ENCODE results near the gene TRIOBP. TPM values are rescaled to one million over a fixed set of nuclear protein-coding genes. Genes with fewer than 3 reads are reported as not detected.
A peak's percentile ranks its signal among the peaks of the same experiment; 100 is the strongest.

The TRIOBP gene
- total and polyA plus RNA-seq, 7 donors = 51.7 to 140 (median 82.8) TPM

DNA sequence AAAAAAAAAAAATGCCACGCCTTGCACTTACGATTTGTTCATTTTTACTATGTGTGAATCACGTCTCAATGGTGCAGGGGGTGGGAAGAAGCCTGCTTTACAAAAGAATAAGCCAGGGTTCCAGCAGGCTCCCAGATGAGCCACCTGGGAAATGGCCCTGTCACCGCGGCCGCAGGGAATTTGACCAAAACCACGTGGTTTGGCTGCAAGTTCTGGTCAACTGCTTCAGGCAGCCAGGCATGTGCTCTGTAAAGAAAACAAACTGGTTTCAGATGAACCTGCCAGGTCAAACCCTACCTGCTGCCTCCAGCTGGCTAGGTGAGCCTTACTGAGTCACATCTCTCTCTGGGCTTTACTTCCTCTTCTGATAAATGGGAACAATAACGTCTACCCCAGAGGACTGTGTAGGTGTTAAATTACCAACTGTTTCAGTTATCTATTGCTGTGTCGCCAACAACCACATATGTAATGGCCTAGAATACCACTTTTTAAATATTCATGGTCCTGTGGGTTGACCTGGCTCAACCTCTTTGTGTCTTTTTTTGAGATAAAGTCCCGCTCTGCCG is 80.4 kb downstream of the TRIOBP start:
- Histone ChIP-seq H3K4me3 (no peak overlapping the region), H3K36me3 (peaks cover 9 to 23% (median 14%) of the 10 kb centered on the region in 4 donors), H3K27me3 (no peaks in the 10 kb centered on the region), H3K4me1 (peaks cover 0 to 13% (median 12%) of the 10 kb centered on the region in 4 donors), H3K9me3 (no peaks in the 10 kb centered on the region), H3K27ac (peak overlapping the region in 3 of 4 donors; percentile 31 to 56 (median 49))
- WGBS, 2 donors = 22 to 48% methylated on average over 11 of the region's 11 CpGs
- DNase-seq = peak; percentile 83
- TF ChIP-seq POLR2AphosphoS5 (IDR thresholded peaks at IDR 0.05) (peak in 2 of 4 donors; percentile 49 to 50), POLR2A (IDR thresholded peaks at IDR 0.05) (no peak), EP300 (IDR thresholded peaks at IDR 0.05) (no peak)
- TF ChIP-seq, protein P1, sequence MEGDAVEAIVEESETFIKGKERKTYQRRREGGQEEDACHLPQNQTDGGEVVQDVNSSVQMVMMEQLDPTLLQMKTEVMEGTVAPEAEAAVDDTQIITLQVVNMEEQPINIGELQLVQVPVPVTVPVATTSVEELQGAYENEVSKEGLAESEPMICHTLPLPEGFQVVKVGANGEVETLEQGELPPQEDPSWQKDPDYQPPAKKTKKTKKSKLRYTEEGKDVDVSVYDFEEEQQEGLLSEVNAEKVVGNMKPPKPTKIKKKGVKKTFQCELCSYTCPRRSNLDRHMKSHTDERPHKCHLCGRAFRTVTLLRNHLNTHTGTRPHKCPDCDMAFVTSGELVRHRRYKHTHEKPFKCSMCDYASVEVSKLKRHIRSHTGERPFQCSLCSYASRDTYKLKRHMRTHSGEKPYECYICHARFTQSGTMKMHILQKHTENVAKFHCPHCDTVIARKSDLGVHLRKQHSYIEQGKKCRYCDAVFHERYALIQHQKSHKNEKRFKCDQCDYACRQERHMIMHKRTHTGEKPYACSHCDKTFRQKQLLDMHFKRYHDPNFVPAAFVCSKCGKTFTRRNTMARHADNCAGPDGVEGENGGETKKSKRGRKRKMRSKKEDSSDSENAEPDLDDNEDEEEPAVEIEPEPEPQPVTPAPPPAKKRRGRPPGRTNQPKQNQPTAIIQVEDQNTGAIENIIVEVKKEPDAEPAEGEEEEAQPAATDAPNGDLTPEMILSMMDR (IDR thresholded peaks at IDR 0.05) = no peak
- intact Hi-C loops (cut with DNase I) = no loop called here

DNA sequence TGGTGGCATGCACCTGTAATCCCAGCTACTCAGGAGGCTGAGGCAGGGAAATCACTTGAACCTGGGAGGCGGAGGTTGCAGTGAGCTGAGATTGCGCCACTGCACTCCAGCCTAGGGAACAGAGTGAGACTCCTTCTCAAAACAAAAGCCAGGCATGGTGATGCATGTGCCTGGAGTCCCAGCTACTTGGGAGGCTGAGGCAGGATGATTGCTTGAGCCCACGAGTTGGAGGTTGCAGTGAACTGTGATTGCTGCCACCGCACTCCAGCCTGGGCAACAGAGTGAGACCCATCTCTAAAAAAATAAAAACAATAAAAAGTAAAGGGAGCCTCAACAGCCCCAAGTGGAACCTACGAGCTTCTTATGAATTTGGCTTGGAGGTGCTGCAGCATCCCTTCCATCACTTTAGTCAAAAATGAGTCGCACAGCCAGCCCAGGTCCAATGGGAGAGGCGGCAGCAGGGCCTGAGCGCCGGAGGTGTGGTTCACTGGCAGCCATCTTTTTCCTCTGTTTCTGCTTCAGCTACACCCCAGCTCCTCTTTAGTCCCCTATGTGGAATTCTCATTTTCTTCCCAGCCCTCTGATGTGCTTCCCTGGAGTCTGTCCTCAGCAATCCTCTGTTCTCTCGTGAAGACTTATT is 81.6 kb downstream of the TRIOBP start:
- intact Hi-C loops (cut with DNase I) = no loop called here
- peaks cover 0 to 13% (median 12%) of the 10 kb centered on the region in 4 donors for H3K4me1 ChIP-seq
- TF ChIP-seq POLR2AphosphoS5 (IDR thresholded peaks at IDR 0.05) = peak in 1 of 4 donors; percentile 27
- TF ChIP-seq, protein P1 (IDR thresholded peaks at IDR 0.05) = no peak
- H3K36me3 ChIP-seq = peaks cover under 1 to 10% (median 2%) of the 10 kb centered on the region in 4 donors
- 86 to 90% methylated on average over 10 of the region's 10 CpGs for WGBS, 2 donors
- DNase-seq = no peak
- H3K9me3 ChIP-seq = no peaks in the 10 kb centered on the region
- no peaks in the 10 kb centered on the region for H3K27me3 ChIP-seq
- no peak overlapping the region for H3K27ac ChIP-seq
- H3K4me3 ChIP-seq = no peak overlapping the region

DNA sequence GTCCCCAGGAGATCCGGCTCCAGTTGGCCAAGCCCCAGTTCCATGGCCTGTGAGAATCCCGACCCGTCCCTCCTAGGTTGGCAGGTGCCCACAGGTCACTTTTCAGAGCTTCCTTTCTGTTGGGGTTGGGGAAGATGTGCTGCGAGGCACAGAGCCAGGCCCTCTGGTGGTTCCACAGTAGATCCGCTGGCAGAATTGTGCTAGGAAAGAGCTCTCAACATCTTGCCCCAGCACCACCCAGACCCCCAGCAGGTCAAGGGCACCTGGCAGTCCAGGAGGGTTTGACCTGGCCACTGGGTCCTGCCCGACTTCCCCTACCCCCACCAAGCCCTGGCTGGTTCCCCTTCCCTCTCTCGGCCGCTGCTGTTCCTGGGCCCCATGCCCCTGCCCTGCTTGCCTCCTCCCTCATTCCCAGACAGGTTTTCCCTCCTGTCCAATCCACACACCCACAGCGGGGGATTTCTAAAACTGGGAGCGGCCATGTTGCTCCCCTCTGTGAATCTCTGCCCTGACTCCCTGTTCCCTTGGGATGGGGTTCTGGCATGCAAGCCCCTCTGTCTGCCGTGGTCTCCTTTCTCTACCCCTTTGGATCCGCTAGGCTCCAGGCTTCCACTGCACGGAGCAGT is 84.7 kb downstream of the TRIOBP start:
- TF ChIP-seq EP300 (IDR thresholded peaks at IDR 0.05) (no peak), POLR2AphosphoS5 (IDR thresholded peaks at IDR 0.05) (no peak), POLR2A (IDR thresholded peaks at IDR 0.05) (no peak)
- TF ChIP-seq, protein P1 (IDR thresholded peaks at IDR 0.05) = no peak

DNA sequence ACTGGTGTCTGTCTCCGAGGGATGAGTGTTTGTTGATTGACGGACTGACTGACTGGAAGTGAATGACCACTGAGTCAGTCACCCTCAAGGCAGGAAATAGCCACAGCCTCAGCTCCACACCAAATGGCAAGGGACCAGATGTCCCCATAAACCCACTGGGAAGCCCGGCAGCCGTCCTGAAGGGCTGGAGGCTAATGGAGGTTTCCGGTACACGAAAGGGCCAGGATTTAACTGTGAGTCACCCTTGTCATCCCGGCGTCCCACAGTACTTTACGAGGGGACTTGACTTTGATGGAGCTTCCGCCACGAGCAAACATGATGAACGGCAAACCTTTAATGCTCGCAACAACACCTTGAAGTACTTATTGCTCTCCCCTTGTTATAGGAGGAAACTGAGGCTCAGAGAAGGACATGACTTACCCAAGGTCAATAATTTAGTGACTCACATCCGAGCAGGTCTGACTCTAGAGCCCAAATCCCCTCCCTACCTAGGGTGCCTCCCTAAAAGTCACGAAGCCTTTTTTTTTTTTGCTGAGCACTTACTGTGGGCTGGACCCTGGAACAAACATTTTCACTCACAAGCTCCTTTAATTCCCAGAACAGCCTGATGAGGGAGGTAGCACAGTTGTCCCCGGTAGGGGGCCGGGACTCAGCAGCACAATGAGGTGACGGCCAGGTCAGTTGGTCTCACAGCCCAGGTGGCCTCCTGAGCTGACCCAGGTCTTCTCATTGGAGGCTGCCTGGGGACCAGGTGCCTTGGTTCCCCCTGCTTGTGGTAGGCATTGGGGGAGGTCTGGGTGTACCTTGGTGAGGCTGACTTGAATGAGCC is 85.7 kb downstream of the TRIOBP start:
- intact Hi-C loops (cut with DNase I) = no loop called here
- Histone ChIP-seq H3K27me3 (no peaks in the 10 kb centered on the region), H3K27ac (no peak overlapping the region), H3K9me3 (no peaks in the 10 kb centered on the region), H3K4me1 (peaks cover 0 to under 1% (median under 1%) of the 10 kb centered on the region in 4 donors), H3K36me3 (no peaks in the 10 kb centered on the region), H3K4me3 (no peak overlapping the region)
- TF ChIP-seq POLR2AphosphoS5 (IDR thresholded peaks at IDR 0.05) (peak in 1 of 4 donors; percentile 4), EP300 (IDR thresholded peaks at IDR 0.05) (no peak)
- no peak for DNase-seq
- WGBS, 2 donors = 63% methylated on average over 18 of the region's 18 CpGs

More for the DNA sequence above, 84.7 kb downstream of the TRIOBP start:
- Histone ChIP-seq H3K4me1 (peaks cover 0 to 10% (median 10%) of the 10 kb centered on the region in 4 donors), H3K4me3 (no peak overlapping the region), H3K36me3 (no peaks in the 10 kb centered on the region), H3K27ac (no peak overlapping the region), H3K27me3 (no peaks in the 10 kb centered on the region), H3K9me3 (no peaks in the 10 kb centered on the region)
- intact Hi-C loops (cut with DNase I) = no loop called here
- 80 to 81% methylated on average over 13 of the region's 13 CpGs for WGBS, 2 donors
- no peak for DNase-seq
